H7 (cell line): ENCODE data around the gene REG4. TPM values are rescaled to one million over a fixed set of nuclear protein-coding genes. Genes with fewer than 3 reads are reported as not detected.

Source experiments
- DNase-seq: peaks from one replicate; pipeline ENCODE4 v3.0.0; 2012
- H3K27me3 ChIP-seq: 2 replicates; pipeline ENCODE4 v1.6.0; 2011; ENCODE audit warnings: mild to moderate bottlenecking, low read length; ENCODE audit not compliant: control insufficient read depth, insufficient read depth
- H3K36me3 ChIP-seq: replicated peaks from 2 replicates; pipeline ENCODE4 v1.5.1; 2011; ENCODE audit warnings: low read length; ENCODE audit not compliant: control insufficient read depth, insufficient read depth
- H3K4me3 ChIP-seq: 2 replicates; pipeline ENCODE4 v1.5.1; 2011; ENCODE audit warnings: low read depth, mild to moderate bottlenecking, control low read depth, low read length, moderate library complexity; ENCODE audit not compliant: insufficient read depth
- total RNA-seq: library from RNA; depleted of rRNA; stranded (reverse); fragments of >200 nt; shearing (Covaris generic); gene quantifications from 2 replicates; pipeline ENCODE4 v1.2.3, GENCODE V29; 2014

The REG4 gene
- total RNA-seq, 1 experiment from 2014 or later: not detected

DNA sequence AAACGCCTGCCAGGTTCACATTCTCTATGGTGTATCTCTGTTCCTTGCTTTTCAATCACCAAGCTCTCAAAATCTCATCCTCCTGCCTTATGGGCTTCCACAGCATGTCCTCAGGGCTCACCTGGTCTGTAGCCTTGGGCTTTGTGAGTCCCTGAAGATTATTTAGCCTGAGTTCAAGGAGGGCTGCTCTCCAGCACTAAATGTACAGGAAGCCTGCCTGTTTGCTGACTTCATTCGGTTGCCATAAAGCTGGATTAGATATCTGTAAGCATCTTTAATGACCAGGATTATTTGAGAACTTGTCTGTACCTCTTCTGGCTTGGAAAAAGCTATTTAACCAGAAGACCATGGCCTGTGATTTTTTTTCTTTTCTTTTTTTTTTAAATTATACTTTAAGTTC lies 6.9 kb upstream of the REG4 start:
- Histone ChIP-seq H3K36me3 (no peaks in the 10 kb centered on the region), H3K27me3 (no peaks in the 10 kb centered on the region; the same call in 1 of the 2 replicates), H3K4me3 (no peak overlapping the region)
- no peak for DNase-seq

DNA sequence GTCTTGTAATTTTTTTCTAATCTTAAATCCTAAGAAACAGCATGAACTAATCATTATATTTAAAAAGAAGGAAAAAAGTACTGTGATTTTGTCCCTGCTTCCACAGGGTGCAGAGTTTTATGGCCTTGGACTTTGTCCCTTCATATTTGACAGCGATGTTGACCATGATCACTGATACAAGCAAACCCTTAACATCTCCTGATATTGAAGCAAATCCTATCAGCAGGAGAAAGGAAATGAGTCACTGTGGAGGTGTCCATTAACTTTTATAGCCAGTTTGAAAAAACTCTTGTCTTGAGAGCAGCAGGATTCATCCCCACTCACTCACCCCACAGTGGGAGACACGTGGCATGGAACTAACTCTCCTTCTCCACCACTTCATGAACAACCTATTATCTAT lies 5.1 kb upstream of the REG4 start:
- no peaks in the 10 kb centered on the region for H3K36me3 ChIP-seq

DNA sequence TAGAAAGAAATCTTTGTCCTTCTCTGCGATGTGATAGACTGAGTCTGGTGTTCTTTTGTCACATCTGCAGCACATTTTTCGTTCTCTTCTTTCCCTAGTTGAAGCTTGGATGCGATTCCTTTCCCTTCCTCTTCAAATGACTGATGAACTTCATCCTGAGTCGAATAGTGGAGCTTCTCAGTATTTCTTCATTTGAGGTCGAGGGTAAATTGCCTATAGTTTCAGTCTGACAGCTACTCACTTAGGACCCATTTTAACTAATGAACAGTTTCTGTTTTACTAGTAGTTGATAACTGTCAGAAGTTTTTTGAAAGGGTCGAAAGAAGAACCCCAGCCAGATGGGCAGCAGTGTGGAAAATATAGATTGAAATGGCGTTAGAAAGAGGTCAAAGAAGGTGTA lies 4.7 kb upstream of the REG4 start:
- Histone ChIP-seq H3K36me3 (no peaks in the 10 kb centered on the region), H3K27me3 (no peaks in the 10 kb centered on the region), H3K4me3 (no peak overlapping the region)
- DNase-seq: no peak

More for the DNA sequence above, 5.1 kb upstream of the REG4 start:
- Histone ChIP-seq H3K4me3 (no peak overlapping the region), H3K27me3 (no peaks in the 10 kb centered on the region)
- no peak for DNase-seq

DNA sequence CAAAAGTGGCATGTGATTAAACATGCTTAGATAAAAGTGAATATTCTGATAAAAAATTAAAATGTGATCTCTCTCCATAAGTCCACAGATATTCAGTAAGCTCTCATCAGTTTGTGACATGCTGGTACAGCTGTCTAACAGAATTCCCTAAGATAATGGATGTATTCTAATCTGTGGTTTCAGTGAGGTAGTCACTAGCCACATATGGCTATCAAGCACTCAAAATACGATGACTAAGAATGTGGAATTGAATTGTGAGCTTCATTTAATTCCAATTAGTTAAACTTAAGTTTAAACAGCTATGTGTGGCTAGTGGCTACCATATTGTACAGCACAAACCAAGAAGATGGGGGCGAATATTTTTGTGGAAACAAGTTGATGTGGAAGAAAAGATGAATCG lies 4.1 kb upstream of the REG4 start:
- H3K4me3 ChIP-seq: no peak overlapping the region
- H3K27me3 ChIP-seq: no peaks in the 10 kb centered on the region
- no peak for DNase-seq
- H3K36me3 ChIP-seq: no peaks in the 10 kb centered on the region

DNA sequence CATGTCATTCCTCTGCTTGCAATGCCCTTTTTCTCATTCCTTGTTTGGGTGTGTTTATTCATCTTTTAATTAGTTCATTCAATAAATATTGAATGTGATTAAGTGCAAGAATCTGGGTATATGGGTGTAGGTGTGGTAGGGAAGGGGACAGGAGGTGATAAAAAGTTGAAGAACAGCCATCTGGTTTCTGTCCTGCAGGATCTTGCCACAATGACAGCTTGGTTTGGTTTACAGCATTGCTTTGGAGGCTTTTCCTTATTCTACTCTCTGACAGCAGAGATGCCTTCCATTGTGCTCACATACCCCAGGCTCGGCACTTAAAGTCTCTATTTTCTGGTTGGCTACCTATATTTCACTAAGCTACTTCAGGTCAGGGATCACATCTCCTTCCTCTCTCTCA lies 3.0 kb upstream of the REG4 start:
- no peak for DNase-seq
- H3K27me3 ChIP-seq: no peaks in the 10 kb centered on the region

DNA sequence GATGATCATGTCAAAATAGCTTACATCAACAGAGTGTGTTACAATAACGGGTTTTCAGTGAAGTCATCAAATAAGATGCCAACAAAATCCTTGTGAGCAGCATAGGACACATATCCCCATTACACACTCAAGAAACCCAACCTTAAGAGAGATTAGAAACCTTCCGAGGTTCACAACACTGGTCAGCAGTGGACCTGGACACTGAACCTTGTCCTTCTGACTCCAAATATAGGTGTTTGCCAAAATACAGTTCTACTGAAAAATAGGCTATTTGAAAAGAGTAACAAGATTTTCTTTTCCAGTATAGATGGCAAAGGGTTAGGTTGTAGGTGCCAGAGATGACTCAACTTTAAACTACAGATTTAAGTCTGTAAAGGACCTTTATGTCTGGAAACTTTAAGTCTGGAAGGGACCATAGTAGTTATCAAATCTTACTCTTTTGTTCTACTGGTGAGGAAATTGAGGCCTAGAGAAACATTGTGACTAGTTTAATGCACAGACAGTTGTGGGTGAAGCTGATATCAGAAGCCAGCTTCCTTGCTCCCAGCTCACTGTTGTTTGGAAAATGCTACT lies 811 bp upstream of the REG4 start:
- no peaks in the 10 kb centered on the region for H3K36me3 ChIP-seq
- no peak for DNase-seq
- no peak overlapping the region for H3K4me3 ChIP-seq
- H3K27me3 ChIP-seq: no peaks in the 10 kb centered on the region

More for the DNA sequence above, 3.0 kb upstream of the REG4 start:
- H3K36me3 ChIP-seq: no peaks in the 10 kb centered on the region
- H3K4me3 ChIP-seq: no peak overlapping the region

DNA sequence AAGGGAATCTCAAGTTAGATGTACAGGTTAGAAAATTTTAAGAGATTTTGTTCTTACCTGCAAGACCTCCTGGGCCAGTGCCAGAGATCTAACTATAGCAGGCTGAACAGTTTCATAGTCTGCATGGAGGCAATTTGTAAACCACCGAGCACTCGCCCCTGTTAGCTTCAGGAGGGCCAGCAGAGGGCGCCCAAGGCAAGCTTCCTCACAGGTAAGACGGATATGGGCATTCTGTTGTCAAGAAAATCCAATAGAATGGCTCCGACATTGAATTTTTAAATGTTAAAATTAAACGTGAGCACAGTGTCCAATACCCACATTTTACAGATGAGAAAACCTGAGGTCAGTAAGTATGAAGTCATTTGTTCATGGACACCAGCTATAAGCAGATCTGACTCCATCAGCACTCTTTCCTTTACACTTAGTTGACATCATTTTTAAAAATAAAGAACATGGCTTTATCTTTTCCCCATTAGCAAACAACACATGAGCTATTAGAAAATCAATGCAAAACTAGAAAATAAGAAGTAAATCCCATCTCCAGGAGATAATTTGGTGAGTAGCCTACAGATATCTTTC lies 2.2 kb downstream of the REG4 start:
- no peaks in the 10 kb centered on the region; the same call in 1 of the 2 replicates for H3K27me3 ChIP-seq
- H3K4me3 ChIP-seq: no peak overlapping the region
- no peaks in the 10 kb centered on the region for H3K36me3 ChIP-seq
- DNase-seq: peak; percentile 77

DNA sequence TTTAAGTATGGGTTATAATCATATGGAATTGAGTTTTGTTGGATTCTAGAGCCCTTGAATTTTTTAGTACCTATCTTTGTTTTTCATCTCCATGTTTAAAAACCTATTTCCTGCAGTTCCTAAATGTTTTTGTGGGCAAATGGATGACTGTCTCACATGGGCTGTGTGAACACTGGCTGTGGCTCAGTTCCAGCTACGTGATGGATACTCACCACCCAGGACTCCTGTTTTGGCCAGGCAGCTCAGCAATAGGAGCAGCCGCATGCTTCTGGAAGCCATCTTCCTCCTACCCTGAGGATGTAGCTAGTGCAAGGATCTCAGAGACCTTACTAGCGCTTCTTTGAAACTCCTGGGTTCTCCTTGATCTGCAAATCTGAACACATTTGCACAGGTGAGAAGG lies 2.8 kb downstream of the REG4 start:
- H3K4me3 ChIP-seq: no peak overlapping the region
- H3K27me3 ChIP-seq: no peaks in the 10 kb centered on the region; the same call in 1 of the 2 replicates
- no peaks in the 10 kb centered on the region for H3K36me3 ChIP-seq
- no peak for DNase-seq

DNA sequence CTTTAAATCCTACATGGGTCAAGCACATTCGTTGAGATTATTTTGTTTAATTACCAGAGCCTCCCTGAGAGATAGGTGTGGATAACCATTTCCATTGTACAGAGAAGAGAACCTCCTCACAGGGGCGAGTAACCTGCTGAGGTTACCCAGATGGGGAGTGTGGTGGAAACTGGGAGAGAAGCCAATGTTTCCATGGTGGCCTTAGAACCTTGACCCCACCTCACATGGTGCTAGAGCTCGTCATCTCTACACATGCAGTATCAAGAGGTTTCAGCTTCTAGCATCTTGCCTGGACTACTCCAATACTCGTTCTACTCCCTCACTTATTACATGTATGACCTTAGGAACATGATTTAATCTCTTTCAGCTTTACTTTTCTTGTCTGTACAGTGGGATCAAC lies 4.8 kb downstream of the REG4 start:
- DNase-seq: no peak
- Histone ChIP-seq H3K36me3 (no peaks in the 10 kb centered on the region), H3K4me3 (no peak overlapping the region), H3K27me3 (no peaks in the 10 kb centered on the region; the same call in 1 of the 2 replicates)

DNA sequence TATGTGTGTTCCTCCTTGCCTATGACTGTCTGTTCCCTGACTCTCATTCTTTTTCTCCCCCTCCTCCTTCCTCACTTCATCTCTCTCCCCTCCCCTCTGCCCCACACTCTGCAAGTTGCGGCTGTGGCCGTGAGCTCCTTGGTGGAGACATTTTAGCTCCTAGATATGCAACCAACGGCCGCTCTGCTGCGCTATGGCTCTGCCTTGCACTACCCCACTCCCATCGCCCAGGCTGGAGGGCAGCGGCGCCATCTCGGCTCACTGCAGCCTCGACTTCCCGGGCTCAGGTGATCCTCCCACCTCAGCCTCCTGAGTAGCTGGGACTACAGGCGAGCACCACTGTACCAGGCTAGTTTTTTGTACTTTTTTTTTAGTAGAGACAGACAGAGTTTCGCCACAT lies 5.5 kb downstream of the REG4 start:
- DNase-seq: no peak
- H3K27me3 ChIP-seq: no peaks in the 10 kb centered on the region; the same call in 1 of the 2 replicates
- H3K4me3 ChIP-seq: no peak overlapping the region
- no peaks in the 10 kb centered on the region for H3K36me3 ChIP-seq

DNA sequence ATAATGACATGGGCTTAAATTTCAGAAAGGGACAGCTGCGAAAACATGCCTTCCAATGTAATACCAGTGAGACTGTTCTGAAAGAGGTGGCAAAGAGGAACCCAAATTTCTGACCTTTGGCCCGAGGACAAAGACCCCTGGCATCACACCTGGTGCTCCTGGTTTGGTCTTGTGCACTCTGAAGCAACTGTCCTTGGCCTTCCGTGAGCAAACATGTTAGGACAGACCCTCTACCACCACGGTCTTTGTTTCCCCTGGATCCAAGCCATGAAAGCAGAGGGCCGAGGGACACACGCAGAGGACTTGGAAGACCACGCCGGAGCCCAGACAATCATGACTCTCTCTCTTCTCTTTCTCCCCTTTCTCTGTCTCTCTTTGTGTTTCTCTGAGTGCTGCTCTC lies 6.0 kb downstream of the REG4 start:
- no peaks in the 10 kb centered on the region for H3K36me3 ChIP-seq
- no peak for DNase-seq
- H3K4me3 ChIP-seq: no peak overlapping the region

DNA sequence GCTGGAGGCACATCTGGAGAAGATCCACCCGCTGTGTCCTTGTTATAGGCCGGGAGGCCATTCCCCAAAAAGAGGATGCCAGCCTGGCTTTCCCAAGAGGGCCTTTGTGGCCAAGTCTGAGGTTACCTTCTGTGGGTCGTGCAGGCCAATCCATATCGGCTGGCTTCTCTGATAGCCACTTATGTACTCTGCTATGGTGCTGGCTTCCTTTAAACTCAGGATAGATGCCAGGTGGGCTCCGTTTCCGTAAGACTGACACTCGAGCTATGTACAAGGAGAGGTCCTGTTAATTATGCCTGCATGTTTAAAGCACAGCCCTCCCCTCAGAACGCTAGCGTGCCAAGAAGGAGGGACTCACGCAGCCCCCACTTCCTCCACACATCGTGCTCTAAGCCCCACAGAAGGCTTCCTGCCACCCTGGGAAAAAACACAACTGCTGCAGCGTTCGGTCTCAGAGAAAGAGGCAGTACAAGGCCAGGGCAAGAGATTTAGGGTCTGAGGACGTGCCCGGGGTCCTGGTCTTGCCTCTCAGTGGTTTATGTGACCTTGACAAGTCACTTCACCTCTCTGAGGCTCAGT lies 11.6 kb downstream of the REG4 start:
- Histone ChIP-seq H3K27me3 (no peaks in the 10 kb centered on the region; the same call in 1 of the 2 replicates), H3K4me3 (no peak overlapping the region), H3K36me3 (no peaks in the 10 kb centered on the region)
- DNase-seq: no peak

More for the DNA sequence above, 6.0 kb downstream of the REG4 start:
- H3K27me3 ChIP-seq: no peaks in the 10 kb centered on the region; the same call in 1 of the 2 replicates

DNA sequence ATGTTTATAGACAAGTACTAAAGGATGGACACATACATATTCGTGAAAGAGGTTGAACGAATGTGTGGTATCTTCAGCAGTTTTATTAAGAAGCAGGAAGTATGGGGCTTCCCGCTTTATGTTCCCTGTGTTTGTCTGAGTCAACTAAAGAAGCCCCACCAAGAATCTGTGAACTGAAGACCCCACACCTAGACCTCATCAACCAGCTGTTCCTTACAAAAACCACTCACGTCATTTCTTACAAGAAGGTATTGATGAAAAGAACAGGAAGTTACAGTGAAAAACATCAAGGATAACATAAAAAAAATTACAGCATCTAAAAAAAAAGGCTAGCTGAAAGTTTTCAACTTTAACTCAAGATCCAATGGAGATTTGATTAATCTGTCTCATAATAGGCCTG lies 12.3 kb downstream of the REG4 start:
- H3K27me3 ChIP-seq: no peaks in the 10 kb centered on the region; the same call in 1 of the 2 replicates
- H3K36me3 ChIP-seq: no peaks in the 10 kb centered on the region
- DNase-seq: no peak
- H3K4me3 ChIP-seq: no peak overlapping the region

DNA sequence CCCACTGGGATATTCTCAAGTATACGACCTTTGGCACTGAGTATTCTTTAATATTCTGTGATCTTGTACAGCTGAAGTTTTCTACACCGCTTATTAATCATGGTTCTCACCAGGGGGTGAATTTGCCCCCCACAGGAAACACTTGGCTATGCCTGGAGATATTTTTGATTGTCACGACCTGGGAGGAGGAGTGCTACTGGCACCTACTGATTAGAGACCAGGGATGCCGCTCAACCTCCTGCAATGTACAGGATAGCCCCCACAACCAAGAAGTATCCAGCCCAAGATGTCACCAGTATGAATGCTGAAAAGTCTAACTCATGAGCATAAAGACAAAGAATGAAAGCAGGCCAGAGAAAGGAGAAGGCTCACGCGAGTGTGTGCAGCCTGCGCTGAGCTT lies 13.7 kb downstream of the REG4 start:
- DNase-seq: no peak
- Histone ChIP-seq H3K4me3 (no peak overlapping the region), H3K36me3 (no peaks in the 10 kb centered on the region), H3K27me3 (no peaks in the 10 kb centered on the region; the same call in 1 of the 2 replicates)

DNA sequence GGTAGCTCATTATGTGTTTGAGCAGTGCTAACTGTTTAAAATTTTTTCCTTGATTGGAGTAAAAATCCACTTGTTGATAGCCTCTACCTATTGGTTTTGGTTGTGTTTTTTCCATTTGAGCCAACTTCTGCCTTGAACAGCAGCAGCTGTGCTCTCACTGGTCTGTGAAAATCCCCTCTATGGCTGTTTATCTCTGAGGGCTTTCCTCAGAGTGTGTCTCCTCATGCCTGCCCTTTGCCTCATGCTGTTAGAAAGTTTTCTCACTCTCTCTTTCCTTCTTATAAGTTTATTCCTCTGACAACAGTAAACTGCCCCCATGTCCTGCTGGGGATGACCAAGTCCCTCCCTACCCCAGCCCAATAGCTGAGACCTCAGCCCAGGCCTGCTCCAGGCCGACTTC lies 14.1 kb downstream of the REG4 start:
- Histone ChIP-seq H3K36me3 (no peaks in the 10 kb centered on the region), H3K4me3 (no peak overlapping the region), H3K27me3 (no peaks in the 10 kb centered on the region; the same call in 1 of the 2 replicates)
- DNase-seq: no peak
